ENCODE data around the gene LELP1.
"Not testable (repeated sequence)": the region's sequence is repeated elsewhere in the genome, so short reads cannot be mapped to it uniquely, and the experiment has no call there.

The LELP1 gene

GRCh38 chr1:153203130-153203529, at the start of gene LELP1:
Gene LELP1, plus strand, starts transcription at chr1:153203430. Its CDS starts 1,278 bp downstream, at chr1:153204708.
- DNase-seq: no peak

GRCh38 chr1:153155541-153155940, 47.7 kb upstream of the LELP1 start:
- DNase-seq: no peak

DNA sequence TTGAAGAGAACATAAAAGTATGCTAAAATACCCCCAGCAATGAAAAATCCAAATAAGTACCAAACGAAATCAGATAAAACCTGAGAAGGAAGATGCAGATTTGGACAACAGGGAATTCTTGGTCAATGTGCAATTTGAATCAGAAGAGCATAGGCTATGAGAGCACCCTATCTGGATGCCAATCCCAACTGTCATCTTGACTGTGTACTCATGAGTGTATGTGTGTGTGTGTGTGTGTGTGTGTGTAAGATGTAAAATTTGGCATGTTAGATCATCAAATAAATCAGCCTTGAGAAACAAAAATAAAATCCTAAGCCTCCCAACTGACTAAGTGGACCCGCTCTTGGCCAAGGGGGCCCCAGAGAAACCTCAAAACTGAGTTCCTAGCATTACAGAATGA, 34.5 kb upstream of the LELP1 start:
- no peak for DNase-seq

DNA sequence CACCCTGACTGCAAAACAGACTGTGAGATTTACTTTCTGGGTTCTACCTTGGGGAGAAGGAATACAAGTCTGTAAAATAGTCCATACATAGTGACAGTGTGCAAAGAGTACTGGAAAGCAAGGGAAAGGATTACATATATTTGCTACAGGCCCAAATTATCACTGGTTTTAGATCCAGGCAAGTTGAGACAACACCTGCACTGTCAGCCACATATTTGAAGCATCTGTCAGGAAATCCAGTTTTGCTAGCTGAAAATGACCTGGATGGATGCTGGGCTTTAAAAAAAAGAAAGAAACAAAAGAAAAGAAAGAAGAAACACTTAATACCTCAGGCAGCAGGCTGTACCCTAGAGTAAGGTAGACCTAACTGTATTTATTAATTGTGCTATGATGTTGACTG, 28.6 kb upstream of the LELP1 start:
- no peak for DNase-seq

GRCh38 chr1:153178922-153179321, 24.3 kb upstream of the LELP1 start:
- DNase-seq: no peak

GRCh38 chr1:153180556-153180955, 22.7 kb upstream of the LELP1 start:
- DNase-seq: no peak

DNA sequence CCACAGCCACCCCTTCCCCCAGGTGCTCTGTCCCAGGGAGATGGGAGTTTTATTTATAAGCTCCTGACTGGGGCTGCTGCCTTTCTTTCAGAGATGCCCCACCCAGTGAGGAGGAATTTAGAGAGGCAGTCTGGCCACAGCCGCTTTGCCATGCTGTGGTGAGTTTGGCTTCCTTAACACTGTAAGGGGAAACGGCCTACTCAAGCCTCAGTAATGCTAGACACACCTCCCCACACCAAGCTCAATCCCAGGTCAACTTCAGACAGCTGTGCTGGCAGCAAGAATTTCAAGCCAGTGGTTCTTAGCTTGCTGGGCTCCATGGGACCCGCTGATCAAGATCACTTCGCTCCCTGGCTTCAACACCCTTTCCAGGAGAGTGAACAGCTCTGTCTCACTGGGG, 14.9 kb upstream of the LELP1 start:
- DNase-seq: not testable (repeated sequence)

DNA sequence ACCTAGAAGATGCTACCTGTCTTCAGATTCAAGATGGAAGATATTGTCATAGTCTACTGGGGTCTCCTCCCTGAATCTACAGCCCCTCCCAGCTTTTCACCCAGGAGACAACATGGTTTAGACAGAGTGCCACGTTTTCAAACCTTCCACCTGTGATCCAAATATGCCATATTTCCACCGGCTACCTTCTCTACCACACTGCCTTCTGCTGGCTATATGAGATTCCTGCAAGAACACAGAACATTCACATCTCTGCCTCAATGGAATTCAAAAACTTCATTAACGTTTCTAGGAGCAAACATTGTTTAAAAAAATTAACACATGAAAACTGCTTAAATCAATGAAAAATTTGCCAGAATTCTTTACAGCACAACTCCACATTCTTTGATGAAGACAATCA, 12.9 kb upstream of the LELP1 start:
- no peak for DNase-seq

- no peak for DNase-seq
Observed at GRCh38 chr1:153192697-153193096, 10.5 kb upstream of the LELP1 start.

DNA sequence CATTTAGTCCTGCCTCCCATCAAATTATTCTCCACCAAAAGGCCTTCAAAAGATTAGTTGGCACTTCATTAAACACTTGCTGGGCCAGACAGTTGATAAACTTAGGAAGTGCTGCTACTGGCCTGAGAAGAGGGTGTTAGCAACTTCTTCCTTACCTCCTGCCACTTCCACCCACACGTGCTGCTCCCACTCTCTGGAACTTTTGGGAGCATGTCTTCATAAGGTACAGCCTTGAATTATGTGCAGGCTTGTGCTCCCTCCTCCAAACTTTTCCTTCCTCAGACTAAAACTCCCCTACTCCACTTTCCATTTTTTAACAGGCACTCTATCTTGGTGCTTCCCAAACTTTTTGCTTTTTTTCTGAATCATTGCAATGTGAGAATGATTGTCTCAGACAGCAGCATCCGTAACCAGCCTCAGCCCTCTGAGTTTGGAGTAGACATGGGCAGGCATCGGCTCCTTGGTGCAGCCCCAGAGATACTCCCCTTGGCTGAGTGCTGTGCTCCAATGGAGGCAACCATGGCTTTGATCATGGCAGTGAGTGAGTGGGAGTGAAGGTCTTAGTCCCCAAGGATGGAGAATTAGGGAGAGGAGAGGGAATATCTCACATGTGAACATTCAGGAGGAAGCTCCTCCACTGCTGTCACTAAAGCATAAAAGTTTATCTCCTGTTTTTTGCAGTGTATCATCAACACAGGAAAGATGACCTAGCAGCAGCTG, 8.7 kb upstream of the LELP1 start:
- no peak for DNase-seq

- no peak for DNase-seq
Observed at GRCh38 chr1:153195216-153195615, 8.0 kb upstream of the LELP1 start.

DNA sequence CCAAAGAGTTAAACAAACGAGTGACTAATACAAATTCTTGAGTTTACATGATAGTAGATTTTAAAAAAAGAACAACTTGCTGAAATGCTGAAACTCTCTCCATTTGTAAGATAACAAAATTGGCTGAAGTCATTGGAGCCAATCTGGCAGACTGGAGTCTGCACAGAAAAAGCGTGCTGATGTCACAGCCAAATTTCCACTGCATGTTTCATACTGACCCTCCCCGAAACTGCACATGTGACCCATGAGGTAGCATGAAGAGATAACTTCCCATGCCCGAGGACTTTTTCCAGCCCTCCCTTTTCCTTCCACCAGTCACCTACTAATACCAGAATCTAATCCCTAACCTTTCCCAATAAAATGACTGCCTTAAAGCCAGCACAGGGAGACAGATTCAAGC, 1.2 kb upstream of the LELP1 start:
- DNase-seq: no peak

- no peak for DNase-seq
Observed at GRCh38 chr1:153206631-153207030, 3.4 kb downstream of the LELP1 start.

DNA sequence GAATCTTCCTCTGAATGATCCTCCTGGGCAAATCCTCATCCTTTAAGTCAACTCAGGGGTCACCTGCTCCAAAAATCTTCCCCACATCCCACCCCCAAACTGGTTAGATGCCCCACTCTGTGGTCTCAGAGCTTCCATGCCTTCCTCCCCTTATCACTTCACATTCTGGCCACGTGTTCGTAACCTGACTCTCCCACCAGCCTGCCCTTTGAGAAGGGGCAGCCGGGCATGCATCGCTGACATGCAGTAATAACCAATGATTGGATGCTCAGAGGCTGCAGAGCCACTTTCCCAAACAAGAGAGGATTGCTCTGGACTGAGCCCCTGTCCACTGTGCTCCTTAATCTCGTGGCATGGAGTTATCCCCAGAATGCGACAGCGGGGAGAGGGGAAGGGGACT, 7.0 kb downstream of the LELP1 start:
- DNase-seq: no peak

DNA sequence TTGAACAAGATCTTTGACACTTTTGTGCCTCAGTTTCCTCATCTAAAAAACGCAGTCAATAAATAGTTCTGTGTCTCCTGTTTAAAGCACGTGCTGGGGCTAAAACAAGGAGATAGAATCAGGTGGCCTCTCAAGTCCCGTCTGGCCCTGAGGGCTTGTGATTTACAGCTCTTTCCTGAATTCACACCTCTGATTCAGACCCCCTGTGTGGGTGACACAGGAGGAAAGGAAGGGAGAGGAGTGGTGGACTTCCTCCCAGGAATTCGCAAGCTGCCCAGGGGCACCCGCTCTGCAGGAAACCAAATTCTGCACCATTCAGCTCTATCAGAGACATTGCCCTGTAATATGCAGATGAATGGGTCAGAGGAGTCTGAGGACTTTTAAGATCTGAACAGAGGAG, 9.0 kb downstream of the LELP1 start:
- DNase-seq: no peak

DNA sequence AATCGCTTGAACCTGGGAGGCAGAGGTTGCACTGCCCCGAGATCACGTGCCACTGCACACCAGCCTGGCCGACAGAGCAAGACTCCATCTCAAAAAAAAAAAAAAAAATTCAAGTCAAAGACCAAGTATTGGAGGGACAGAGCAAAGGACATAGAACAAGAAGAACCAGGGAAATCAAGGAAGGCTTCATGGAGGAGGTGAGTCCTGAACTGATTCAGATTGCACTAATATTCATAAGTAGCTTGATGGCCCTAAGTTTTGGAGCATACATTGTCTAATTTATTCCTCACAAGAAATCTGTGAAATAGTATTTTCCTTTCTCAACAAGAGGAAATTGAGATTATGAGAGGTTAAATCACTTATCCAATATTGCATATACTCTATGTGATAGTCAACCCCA, 10.3 kb downstream of the LELP1 start:
- DNase-seq: no peak

- DNase-seq: no peak
Observed at GRCh38 chr1:153217212-153217611, 14.0 kb downstream of the LELP1 start, which contains the start of gene PRR9. Gene PRR9, plus strand, starts transcription at chr1:153217584. Its CDS starts 561 bp downstream, at chr1:153218145.

- no peak for DNase-seq
Observed at GRCh38 chr1:153217744-153218416, 14.7 kb downstream of the LELP1 start.

DNA sequence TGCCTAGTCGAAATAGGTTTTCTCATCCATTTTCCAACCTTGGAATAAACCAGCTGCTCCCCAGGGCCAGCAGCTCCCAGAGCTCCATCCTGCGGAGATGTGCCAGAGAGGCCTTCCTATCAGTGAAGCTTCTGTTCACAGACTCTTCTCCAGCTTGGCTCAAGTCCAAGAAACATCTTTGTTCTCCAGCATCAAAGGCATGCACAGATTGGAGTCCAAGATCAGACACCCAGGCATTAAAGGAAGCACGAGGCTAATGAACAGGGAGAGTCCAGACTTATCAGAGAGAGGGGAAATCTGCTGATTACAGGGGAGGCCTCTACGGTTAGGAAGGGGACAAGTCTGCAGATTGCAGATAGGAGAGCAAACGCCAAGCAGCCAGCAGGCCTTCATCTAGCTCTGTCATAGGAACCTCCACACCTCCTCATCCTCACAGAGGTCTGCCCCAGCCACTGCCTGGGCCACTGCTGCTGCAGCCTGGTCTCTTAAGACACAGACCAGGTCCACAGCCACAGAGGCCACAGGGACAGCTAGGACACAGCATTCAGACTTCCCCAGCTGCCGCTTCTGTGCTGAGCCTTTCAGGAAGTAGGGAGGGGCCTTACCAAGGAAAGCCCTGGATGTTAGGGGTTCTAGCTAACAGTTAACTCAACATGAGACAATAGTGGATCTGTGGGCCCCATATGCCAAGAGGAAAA, 17.5 kb downstream of the LELP1 start:
- no peak for DNase-seq

GRCh38 chr1:153223040-153223891, 20.0 kb downstream of the LELP1 start:
- peak; percentile 44 for DNase-seq

- no peak for DNase-seq
Observed at GRCh38 chr1:153227810-153228209, 24.6 kb downstream of the LELP1 start.

- no peak for DNase-seq
Observed at GRCh38 chr1:153228491-153228890, 25.3 kb downstream of the LELP1 start.
